Subcutaneous abdominal adipose tissue (tissue), 5 donors: ENCODE results near the gene LY6G5B.

Experiments used
- H3K27ac ChIP-seq: one replicate; pipeline ENCODE4 v1.7.0; 2013; ENCODE audit warnings: low read depth, mild to moderate bottlenecking, inconsistent platforms, low read length, moderate library complexity
- H3K27me3 ChIP-seq, 5 donors: one replicate each; pipeline ENCODE4 v1.7.0; 2013; ENCODE audit warnings: low read length in 5 of 5, inconsistent platforms in 1 of 5; ENCODE audit not compliant: control insufficient read depth in 5 of 5, insufficient read depth in 4 of 5
- H3K36me3 ChIP-seq, 5 donors: one replicate each; pipeline ENCODE4 v1.7.0; 2013; ENCODE audit warnings: low read length in 5 of 5; ENCODE audit not compliant: control insufficient read depth in 5 of 5, insufficient read depth in 5 of 5
- H3K4me1 ChIP-seq, 5 donors: one replicate each; pipeline ENCODE4 v1.7.0; 2013; ENCODE audit warnings: low read length in 5 of 5, mild to moderate bottlenecking in 3 of 5, moderate library complexity in 1 of 5; ENCODE audit not compliant: control insufficient read depth in 5 of 5, insufficient read depth in 5 of 5
- H3K4me3 ChIP-seq, 5 donors: one replicate each; pipeline ENCODE4 v1.7.0; 2013; ENCODE audit warnings: low read length in 5 of 5, low read depth in 1 of 5
- H3K9ac ChIP-seq, 5 donors: one replicate each; pipeline ENCODE4 v1.7.0; 2013; ENCODE audit warnings: low read length in 5 of 5, mild to moderate bottlenecking in 4 of 5, moderate library complexity in 3 of 5
- H3K9me3 ChIP-seq, 5 donors: one replicate each; pipeline ENCODE4 v1.7.0; 2013; ENCODE audit warnings: low read length in 5 of 5; ENCODE audit not compliant: control insufficient read depth in 5 of 5
- donor health status: healthy.
- donor health status: healthy.
- donor health status: healthy.
- donor health status: healthy.
- donor health status: healthy.

The LY6G5B gene

DNA sequence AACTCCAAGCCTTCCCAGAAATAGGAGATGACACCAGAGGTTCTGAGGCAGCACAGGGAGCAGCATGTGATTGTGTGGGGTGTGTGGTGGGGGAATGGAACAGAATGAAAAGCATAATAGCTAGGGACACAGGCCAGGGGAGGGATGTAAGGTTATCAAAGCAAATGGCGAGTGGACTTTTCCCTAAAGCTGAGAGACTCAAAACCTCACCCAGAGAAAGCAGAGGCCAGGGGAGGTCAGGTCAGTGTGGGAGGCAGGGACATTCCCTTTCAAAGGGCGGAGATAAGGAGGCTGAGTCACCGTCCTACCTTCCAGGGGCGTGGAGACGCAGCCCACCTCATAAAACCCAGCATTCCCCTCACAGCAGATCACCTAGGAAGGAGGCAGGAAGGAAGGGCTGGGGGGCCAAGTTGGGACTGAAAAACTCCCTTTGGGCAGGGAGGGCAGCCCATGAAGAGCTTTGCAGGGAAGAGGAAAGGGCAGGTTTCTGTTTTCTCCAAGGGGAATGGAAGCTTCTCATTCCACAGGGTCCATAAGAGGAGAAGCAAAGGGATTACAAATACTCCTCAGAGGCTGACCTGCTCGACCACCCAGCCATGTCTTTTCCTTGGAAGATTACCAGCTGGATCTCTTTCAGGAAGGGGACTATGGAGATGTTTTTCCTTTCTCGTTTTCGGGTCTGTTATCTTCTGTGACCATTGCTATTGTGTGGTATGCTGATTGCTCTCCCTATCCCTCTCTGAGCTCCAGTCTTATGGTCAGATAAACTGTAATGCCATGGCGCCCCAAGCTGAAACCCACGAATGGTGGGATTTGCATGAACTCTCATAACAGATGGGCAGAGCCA, 20.7 kb downstream of the LY6G5B start:
- Histone ChIP-seq H3K27ac (no peak overlapping the region), H3K9ac (no peak overlapping the region), H3K36me3 (peaks cover 3 to 97% (median 87%) of the 10 kb centered on the region in 5 donors)

DNA sequence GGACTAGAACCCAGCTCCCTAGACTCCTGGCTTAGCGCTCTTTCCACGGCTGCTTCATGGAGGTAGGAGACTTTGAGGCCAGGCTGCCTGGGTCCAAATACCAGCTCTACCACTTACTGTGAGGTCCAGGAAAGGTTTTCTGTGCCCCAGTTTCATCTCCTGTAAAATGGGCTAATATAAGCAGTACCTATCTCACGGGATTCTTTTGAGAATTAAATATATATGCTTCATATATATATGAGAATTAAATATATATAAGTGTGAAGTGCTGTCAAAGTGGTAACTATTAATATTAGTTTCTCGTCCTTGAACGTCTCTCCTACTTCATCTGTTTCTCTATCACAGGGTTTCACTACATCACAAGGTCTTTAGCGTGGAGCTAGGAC, 21.3 kb downstream of the LY6G5B start:
- H3K4me3 ChIP-seq = no peak overlapping the region
- H3K4me1 ChIP-seq = no peaks in the 10 kb centered on the region
- peaks cover 3 to 96% (median 84%) of the 10 kb centered on the region in 5 donors for H3K36me3 ChIP-seq
- H3K9ac ChIP-seq = no peak overlapping the region
- H3K27me3 ChIP-seq = no peaks in the 10 kb centered on the region
- H3K9me3 ChIP-seq = no peaks in the 10 kb centered on the region
- no peak overlapping the region for H3K27ac ChIP-seq

More for the DNA sequence above, 20.7 kb downstream of the LY6G5B start:
- Histone ChIP-seq H3K4me3 (no peak overlapping the region), H3K27me3 (no peaks in the 10 kb centered on the region), H3K4me1 (no peaks in the 10 kb centered on the region), H3K9me3 (no peaks in the 10 kb centered on the region)

DNA sequence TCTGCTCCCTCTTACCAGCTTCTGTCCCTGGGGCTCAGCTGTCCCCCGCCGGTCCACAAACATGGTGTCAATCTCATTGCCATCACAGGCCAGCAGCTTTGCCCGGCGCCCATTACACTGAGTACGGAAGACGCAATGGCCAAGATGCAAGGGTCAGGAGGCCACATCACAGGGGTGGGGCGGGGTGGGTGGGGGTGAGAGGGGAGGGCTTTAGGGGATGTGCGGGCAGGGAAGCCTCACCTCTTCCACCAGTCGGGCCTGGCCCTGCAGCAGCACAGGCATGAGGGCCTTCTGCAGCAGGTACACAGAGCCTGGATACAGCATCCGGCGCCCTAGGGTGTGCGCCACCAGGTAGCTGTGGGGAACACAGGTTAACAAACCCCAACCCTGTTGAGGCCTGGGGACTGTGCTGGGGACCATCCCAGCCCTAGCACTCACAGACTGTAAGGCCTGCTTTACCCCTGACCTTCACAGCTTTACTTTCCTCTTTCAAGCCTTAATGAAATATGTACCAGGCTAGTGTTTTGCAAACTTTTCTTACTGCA, 21.9 kb downstream of the LY6G5B start:
- Histone ChIP-seq H3K4me1 (peaks cover 0 to 1% (median 0%) of the 10 kb centered on the region in 5 donors), H3K4me3 (no peak overlapping the region), H3K36me3 (peaks cover 3 to 96% (median 81%) of the 10 kb centered on the region in 5 donors), H3K27ac (no peak overlapping the region), H3K9ac (no peak overlapping the region), H3K9me3 (no peaks in the 10 kb centered on the region), H3K27me3 (no peaks in the 10 kb centered on the region)

DNA sequence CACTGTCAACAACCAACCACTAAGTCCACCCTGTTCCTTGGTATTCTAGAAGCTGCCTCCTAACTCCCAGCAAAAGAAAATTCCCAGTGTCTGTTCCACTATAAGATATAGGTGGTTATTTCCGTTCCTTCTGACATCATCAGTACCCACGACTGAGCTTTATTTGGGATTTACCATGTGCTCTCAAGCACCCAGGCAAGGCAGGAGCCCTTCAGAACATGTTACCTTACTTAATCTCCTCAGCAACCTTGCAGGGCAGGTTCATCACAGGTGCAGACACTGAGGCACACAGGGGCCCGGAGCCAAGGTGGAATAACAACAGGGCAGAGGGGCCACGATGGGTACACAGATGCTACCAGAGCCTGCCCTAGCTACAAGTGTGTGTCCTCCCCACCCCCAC, 22.6 kb downstream of the LY6G5B start:
- H3K36me3 ChIP-seq = peaks cover 3 to 96% (median 78%) of the 10 kb centered on the region in 5 donors
- H3K9me3 ChIP-seq = no peaks in the 10 kb centered on the region
- no peak overlapping the region for H3K4me3 ChIP-seq
- H3K27me3 ChIP-seq = no peaks in the 10 kb centered on the region
- no peak overlapping the region for H3K9ac ChIP-seq
- H3K27ac ChIP-seq = no peak overlapping the region
- peaks cover 0 to 3% (median 0%) of the 10 kb centered on the region in 5 donors for H3K4me1 ChIP-seq

DNA sequence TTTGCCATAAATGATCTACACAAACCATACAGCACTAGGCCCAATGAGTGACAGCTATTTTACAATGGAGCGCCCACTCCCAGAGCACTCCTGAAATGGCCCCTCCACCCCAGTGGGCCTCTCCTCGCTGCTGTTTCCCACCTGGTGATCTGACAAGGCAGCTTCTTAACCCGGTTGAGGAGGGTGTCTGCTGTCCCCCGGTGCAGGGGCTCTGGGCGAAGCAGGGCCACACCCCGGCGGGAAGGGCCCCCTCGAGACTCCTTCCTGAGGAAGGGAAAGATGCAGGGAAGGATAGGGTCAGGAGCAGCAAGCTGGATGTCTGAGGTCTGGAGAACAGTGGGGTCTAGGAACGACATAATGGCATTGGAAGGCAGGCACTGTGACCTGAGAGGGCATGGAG, 23.1 kb downstream of the LY6G5B start:
- Histone ChIP-seq H3K9me3 (no peaks in the 10 kb centered on the region), H3K9ac (no peak overlapping the region), H3K4me1 (peaks cover 0 to 7% (median 0%) of the 10 kb centered on the region in 5 donors), H3K27me3 (no peaks in the 10 kb centered on the region), H3K36me3 (peaks cover 4 to 95% (median 78%) of the 10 kb centered on the region in 5 donors), H3K27ac (no peak overlapping the region), H3K4me3 (no peak overlapping the region)

DNA sequence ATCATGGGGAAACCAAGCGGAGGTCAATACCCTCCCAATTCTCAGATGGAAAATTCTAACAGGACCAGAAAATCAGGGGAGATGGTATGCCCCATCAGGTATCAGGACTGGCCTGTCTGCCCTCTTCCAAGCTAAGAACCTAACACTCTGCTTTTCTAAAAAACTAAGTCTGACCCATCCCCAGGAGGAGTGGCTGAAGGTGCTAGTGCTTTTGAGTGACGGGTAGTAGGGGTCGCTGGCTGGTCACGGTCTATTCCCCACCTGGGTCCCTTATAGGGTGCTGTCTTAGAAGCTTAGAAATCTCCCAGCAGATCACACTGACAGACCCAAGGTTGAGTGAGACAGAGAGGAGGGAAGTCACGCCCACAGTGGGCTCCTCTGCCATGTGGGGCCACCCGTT, 23.8 kb downstream of the LY6G5B start:
- H3K4me3 ChIP-seq = no peak overlapping the region

DNA sequence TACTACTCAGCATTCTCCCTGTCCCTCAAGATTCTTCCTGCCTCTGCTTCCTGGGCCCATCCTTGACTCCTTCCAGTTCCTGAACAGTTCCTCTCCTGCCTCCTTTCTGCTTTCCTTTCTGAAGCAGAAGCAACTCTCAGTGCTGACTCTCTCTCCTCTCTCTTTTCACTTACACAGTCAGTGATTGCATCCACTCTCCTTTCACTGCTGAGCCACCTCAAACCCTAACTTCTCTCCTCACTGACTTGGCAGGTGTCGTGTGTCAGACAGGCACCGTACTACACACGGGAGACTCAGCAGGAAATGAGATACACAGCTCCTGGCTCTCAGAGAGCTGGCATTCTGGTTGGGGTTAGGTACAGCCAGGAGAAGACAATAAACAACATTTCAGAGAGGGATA, 27.8 kb downstream of the LY6G5B start:
- no peaks in the 10 kb centered on the region for H3K27me3 ChIP-seq
- peaks cover 2 to 69% (median 47%) of the 10 kb centered on the region in 5 donors for H3K36me3 ChIP-seq
- peaks cover 6 to 26% (median 19%) of the 10 kb centered on the region in 5 donors for H3K4me1 ChIP-seq
- H3K4me3 ChIP-seq = no peak overlapping the region
- H3K9me3 ChIP-seq = no peaks in the 10 kb centered on the region
- H3K9ac ChIP-seq = peak overlapping the region in 1 of 5 donors; percentile 10
- H3K27ac ChIP-seq = no peak overlapping the region

More for the DNA sequence above, 23.8 kb downstream of the LY6G5B start:
- Histone ChIP-seq H3K27ac (no peak overlapping the region), H3K27me3 (no peaks in the 10 kb centered on the region), H3K9me3 (no peaks in the 10 kb centered on the region), H3K36me3 (peaks cover 5 to 89% (median 71%) of the 10 kb centered on the region in 5 donors), H3K4me1 (peaks cover 0 to 7% (median 0%) of the 10 kb centered on the region in 5 donors), H3K9ac (no peak overlapping the region)

DNA sequence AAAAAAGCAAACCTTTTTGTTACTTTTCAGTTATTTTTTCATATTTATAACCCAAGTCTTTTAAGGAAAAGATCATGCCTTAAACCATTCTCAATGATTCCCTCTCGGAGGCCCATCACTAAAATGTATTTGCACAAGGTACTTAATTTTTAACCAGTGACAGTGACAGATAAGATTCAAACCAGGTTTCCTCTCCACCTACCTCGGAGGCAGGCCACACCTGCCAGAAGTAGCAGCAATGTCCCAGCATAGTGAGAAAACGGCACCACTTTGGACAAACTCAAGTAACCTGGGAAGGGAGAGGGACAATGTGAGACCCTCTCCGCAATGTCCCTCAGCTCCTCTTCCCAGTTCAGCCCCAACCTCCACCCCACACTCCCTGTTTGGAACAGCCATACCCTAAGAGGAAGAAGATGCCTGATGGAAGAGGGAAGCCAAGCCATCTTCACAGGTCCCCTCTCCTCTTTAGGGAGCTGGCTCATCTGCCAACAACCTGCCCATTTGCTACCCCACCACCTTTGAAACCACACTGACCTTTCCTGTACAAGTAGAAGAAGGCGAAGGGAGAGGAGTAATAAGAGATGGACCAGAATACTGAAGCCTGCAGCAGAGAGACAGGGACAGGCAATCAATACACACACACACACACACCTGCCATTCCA, 31.1 kb downstream of the LY6G5B start:
- H3K4me1 ChIP-seq = peaks cover 6 to 38% (median 24%) of the 10 kb centered on the region in 5 donors
- H3K4me3 ChIP-seq = no peak overlapping the region
- H3K27me3 ChIP-seq = no peaks in the 10 kb centered on the region
- peaks cover 2 to 38% (median 22%) of the 10 kb centered on the region in 5 donors for H3K36me3 ChIP-seq
- peak overlapping the region in 2 of 5 donors; percentile 9 to 30 for H3K9ac ChIP-seq
- H3K9me3 ChIP-seq = no peaks in the 10 kb centered on the region
- no peak overlapping the region for H3K27ac ChIP-seq

DNA sequence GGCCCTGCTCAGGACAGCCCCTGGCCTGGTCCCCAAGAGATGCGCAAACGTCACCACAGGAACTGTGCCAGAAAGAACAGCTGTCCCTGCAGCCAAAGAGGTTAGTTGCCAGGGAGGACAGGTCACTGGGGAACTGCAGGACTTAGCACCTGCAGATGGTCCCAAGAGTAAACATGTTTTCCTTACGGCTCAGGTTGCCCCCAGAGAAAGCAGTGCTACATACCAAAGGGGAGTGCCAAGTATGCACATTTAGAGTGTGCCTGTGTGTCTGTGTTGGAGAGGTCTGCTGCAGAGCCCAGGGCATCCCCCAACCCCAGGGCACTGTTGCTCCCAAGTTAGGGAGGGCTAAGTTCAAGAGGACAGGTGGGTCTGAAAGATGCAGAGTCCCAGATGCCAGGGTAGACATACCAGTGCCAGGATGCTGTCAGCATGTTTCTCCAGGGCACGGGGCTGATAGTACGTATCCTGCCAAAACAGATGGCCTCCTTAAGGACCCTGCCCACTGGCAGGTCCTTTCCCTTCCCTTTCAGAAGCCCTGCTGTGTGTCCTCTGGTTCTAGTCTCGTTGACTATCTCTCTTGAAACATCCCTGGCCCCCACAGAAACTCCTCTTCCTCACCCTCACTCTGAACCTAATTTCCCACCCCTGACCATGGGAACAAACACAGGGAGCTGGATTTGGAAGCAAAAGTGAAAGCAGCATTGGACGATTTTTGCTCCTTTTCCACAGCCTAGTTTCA, 32.1 kb downstream of the LY6G5B start:
- Histone ChIP-seq H3K36me3 (peaks cover 2 to 29% (median 14%) of the 10 kb centered on the region in 5 donors), H3K4me3 (peak overlapping the region; percentile 89 to 98 (median 94)), H3K27ac (peak overlapping the region; percentile 97), H3K9me3 (no peaks in the 10 kb centered on the region), H3K27me3 (no peaks in the 10 kb centered on the region), H3K9ac (peak overlapping the region; percentile 90 to 97 (median 96)), H3K4me1 (peaks cover 6 to 35% (median 24%) of the 10 kb centered on the region in 5 donors)
